GM10266 (cell line): ENCODE measurements around the gene SPATS2.

Experiments
- DNase-seq: peaks from one replicate; pipeline ENCODE4 v3.0.0; 2012; ENCODE audit errors: extremely low spot score
- CTCF ChIP-seq: IDR thresholded peaks from 2 replicates; pipeline ENCODE4 v1.5.1; 2012; ENCODE audit warnings: mild to moderate bottlenecking, low read depth; ENCODE audit not compliant: control insufficient read depth, insufficient read depth; ENCODE audit errors: missing control alignments

The SPATS2 gene

GRCh38 chr12:49511410-49511809 is 144.1 kb downstream of the SPATS2 start:
- no peak for TF ChIP-seq CTCF
- DNase-seq = no peak

- DNase-seq = no peak
- no peak for TF ChIP-seq CTCF
Measured at GRCh38 chr12:49512546-49512945, 145.3 kb downstream of the SPATS2 start.

GRCh38 chr12:49515266-49515665 is 148.0 kb downstream of the SPATS2 start:
- DNase-seq = no peak
- no peak for TF ChIP-seq CTCF

GRCh38 chr12:49518914-49519573 is 151.8 kb downstream of the SPATS2 start:
- no peak for TF ChIP-seq CTCF
- no peak for DNase-seq

GRCh38 chr12:49519574-49519936 is 152.3 kb downstream of the SPATS2 start:
- no peak for DNase-seq
- no peak for TF ChIP-seq CTCF

- DNase-seq = no peak
- TF ChIP-seq CTCF = no peak
Measured at GRCh38 chr12:49521389-49521788, 154.1 kb downstream of the SPATS2 start.

- no peak for TF ChIP-seq CTCF
- no peak for DNase-seq
Measured at GRCh38 chr12:49524660-49525324, 157.5 kb downstream of the SPATS2 start.
